Measurements from ENCODE around the gene CHD6.
"Not testable (repeated sequence)": the region's sequence is repeated elsewhere in the genome, so short reads cannot be mapped to it uniquely, and the experiment has no call there.

Gene CHD6

DNA sequence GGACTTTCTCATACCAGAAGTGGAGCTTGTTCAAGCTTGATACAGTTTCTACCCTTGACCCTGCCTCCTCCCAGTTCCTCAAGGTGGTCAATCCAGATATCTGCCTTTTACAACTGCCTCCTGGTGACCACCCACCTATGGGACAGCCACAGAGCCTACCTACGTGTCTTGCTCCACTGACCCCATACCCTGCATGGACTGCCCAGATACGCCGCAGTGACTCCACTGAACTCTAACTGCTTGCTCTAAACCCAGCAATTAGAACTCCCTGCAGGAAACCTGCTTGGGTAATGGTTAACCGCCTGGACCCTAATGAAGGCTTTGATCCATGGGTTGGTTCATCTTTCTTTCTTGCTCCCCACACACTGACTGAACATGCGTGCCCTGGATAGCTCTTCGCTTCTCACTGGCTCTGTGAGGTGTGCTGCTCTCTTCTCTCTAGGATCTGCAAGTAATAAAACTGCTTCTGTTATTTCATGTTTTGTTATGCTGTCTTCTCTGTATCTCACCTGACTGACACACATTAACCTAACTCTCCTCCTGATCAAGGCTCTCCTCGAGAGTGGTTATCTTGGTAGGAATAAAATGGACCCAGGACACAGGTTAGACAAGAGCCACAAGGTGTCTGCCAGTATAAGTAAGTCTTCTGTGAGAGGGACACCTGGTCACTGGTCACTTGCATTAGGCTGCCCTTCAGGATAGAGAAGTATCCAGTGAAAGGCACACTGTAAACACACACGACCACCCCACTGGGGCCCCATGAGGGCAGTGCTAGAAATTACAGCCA is 79.2 kb downstream of the CHD6 start:
- no peak for DNase-seq

DNA sequence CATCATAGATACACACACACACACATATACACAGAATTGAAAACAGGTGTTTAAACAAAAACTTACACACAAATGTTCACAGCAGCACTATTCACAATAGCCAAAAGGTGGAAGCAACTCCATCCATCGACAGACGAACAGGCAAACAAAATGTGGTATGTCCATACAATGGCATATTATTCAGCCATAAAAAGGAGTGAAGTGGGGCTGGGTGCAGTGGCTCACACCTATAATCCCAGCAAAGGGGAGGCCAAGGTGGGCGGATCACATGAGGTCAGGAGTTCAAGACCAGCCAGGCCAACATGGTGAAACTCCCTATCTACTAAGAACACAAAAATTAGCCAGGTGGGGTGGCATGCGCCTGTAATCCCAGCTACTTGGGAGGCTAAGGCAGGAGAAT is 80.3 kb downstream of the CHD6 start:
- DNase-seq: no peak

DNA sequence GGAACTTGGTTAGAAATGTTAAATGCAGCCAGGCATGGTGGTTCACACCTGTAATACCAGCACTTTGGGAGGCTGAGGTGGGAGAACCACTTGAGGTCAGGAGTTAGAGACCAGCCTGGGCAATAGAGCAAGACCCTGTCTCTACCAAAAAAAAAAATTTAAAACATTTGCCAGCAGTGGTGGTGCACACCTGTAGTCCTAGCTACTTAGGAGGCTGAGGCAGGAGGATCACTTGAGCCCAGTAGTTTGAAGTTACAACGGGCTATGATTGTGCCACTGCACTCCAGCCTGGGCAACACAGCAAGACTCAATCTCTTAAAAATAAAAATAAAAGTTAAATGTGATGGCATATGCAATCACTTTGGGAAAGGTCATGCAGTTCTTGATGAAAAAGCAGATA is 82.6 kb downstream of the CHD6 start:
- not testable (repeated sequence) for DNase-seq

DNA sequence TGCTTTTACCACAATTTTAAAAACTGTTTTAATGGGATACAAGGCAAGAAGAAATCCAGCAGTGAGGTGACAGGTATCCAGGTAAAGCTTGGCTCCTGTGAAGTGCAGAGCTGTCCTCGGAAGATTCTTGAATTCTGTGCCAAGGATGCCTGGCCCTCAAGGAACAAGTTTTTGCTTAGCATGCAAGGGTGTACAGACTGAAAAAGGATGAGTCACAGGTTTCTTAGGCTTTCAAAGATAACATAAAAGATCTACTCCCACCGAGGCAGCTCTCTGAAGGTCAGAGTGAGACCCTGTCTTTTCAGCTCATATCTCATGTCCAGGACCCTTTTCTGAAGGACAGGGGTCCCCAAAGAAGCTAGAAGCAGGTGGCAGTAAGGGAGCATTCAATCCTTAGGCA is 83.3 kb downstream of the CHD6 start:
- DNase-seq: peak; percentile 11

DNA sequence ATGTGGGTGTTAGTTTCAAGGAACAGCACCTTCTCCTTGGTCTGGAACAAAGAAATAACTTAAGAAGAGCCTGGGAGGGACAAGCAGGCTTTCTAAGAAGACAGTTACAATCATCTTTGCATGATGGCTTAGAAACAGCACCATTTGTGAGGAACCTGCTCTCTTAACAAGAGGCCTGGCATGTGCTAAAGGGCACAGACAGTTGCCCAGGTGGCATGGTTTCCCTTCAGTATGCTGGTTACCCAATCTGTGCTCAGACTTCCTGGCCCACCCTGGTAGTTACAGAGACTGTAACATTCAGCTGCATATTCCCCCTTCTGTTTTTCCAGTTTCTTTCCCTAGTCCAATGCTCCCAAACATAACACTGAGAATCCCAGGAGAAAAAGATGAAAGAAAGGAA is 84.0 kb downstream of the CHD6 start:
- DNase-seq: no peak

DNA sequence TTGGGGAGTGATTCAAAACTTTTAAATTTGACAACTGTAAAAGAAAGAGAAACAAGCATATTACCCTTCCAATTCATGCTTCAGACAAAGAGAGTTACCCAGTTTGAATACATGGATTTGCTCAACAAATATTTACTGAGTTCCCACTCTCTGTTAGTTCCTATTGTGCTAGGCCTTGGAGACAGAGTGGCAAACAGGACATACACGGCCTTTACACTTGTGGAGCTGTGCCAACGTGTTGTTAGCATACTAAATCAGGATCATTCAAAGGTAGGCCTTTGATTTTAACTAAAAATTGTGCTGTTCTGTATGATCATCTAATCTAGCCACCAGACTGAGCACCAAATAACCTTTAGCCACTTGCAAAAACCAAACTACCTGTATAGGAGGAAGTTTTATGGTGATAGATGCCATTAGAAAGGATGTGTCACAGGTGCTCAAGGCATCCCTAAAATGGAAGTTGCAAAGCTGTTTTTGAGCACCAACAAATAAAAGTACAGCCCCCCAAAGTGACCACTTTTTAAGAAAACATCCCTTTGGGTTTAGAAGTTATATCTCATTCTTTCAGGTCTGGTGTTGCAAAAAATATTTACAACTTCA is 84.5 kb downstream of the CHD6 start:
- no peak for DNase-seq

DNA sequence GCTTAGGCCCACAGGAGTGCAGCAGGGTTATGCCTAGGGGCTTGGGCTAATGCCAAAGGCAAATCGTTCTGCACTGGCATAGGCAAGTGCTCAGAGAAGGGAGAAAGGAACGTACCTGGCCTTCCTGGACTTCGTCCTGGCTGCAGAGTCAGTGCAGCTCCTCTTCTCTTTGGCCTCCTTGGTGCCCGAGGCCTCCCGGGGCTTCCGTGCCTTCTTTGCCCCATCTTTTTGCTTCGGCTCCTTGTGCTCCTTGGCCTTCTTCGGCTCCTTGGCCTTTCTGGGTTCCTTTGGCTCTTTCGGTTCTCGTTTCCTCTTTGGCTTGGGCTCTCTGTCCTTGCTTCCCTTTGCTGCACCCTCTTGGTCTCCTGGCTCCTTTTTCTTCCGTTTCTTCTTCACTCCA is 85.2 kb downstream of the CHD6 start:
- DNase-seq: no peak

DNA sequence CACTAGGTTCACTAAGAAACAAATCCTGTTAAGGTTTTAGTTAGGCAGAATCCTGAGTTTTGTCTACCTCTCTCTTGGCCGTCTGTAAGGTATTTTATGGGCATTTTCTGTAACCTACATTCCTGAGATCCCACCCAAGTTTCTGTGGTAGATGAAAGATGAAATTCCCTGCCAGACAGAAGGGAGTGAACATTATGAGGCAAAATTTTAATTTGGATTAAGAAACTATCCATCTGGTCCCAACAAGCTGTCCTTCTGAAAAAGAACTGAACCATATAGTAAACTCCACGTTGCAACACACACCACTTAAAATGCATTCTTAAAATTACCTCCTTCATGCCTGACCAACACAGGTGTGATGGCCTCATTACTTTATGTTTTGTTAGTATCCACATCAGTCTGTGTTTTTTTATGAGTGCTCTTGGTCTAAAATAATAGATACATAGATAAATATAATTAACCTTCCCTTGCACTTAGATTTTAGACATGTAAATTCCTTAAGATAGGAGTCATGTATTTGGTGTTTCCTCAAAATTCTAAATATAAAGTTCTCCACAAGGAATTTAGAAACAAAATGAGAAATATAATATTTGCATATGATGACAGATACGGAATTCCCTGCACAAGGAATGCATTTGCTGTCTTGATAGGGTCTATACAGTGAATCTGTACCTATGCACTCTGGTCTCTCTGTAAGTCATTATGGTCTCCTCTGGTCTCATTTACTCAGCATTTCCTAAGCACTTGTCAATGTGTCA is 86.5 kb downstream of the CHD6 start:
- peak; percentile 41 for DNase-seq

DNA sequence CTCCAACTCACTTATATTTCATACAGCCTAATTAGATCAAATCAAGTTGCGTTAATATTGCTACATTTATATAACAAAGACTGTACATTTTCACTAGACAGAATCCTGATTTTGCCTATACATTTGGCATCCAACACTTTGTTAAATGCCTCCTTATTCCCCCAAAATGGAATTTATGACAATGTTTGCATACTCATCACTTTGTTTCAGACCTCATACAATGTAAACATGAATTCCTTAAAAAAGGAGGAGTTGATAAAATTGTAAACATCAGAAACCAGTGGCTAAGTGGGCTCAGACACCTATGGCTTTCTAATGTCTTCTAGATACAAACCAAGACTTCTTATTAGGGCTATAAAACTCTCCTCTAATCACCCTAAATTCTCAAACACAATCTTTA is 87.3 kb downstream of the CHD6 start:
- no peak for DNase-seq

DNA sequence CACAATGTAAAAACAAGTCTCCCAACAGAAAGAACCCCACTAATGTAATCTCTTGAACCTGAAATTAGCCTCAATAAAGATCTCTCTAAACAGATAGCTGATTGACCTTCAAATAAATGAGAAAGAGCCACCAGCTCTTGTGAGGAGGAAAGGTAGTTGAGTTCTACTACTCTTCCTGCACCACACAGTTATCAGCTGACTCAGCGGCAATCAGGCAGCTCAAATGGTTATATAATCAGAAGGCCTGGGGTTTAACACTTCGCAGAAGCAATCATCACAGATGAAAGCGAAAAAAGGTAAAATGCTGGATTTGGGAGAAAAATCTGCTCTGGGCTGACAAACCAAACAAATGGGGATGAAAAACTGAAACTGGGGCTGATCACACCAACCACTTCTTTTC is 91.8 kb downstream of the CHD6 start:
- DNase-seq: no peak

DNA sequence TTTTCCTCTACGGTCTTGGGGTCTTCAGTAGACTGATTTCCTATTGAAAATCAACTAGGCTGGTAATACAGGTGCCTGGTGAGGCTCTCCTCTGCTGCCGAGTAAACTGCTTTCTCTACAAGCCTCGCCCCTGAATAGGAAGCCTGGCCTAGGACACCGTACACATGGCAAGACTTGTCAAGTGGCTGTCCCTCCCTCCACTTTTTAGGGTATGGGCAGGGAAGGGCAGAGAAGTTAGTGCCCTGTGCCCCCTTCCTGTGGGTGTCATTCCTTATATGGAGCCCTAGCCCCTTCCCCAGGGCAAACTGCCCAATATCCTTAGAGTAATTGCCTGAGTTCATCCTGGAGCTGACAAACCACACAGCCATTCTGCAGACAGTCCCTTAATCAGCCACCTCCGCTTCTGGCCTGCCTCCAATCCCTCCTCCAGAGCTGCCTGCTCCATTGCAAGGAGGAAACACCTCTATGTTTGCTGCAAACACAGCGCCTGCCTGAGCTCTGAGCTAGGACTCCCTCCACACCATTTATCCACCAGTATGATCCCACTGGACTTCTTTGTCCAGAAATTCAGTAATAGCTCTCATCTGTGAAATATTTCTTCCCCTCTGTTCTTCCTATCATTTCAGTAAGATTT is 93.1 kb downstream of the CHD6 start:
- DNase-seq: no peak

DNA sequence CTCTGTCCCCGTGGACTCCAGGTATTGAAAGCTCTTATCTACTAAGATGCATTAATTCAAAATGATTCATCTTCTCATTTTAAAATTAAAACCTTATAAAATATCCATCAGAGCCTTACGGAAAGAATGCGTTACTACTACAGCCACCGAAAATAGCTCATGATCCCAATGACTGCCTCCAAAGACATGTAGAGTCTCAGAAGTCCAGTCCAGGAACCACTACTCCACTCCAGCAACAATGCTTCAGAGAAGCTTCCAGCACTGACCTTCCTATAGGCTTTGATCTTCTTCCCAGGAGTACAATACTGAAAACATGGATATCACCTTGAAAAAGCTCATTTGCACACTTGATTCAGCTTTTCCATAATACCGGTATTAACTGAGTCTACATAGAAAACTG is 94.3 kb downstream of the CHD6 start:
- DNase-seq: no peak

DNA sequence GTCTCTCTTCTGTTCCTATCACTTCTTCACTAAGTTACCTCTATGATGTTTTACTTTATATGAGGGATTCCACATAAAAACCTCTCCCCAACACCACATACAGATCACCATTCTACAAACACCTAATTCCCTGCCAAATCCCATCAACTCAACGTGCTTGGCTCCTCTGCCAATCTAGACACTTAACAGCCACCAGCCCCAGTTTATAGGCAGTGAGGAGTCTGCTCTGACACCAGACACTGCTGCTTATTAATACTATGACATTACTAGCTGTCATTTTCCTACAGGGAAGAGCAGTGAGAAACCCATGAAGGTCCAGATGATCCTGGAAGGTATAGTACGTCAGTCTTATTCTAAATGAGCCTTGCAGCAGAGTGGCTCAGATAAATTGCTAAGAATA is 104.3 kb downstream of the CHD6 start:
- no peak for DNase-seq

DNA sequence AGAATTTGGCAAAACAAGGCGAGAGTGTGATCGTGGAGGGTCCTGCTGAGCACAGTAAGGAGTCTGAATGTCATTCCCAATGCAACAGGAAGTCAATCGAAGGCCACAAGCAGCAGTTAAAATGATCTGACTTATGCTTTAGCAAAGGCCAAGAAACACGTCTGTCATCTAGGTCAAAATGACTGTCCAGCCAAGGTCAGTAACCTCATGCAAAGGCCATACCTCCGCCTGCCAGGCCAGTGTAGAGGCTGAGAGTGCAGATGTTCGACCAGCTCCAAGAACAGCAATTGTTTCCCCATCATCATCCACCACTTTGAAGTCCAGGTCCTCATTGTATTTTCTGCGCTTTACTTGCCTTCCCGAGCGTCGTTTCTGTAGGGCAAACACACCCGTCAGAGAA is 105.6 kb downstream of the CHD6 start:
- DNase-seq: no peak

DNA sequence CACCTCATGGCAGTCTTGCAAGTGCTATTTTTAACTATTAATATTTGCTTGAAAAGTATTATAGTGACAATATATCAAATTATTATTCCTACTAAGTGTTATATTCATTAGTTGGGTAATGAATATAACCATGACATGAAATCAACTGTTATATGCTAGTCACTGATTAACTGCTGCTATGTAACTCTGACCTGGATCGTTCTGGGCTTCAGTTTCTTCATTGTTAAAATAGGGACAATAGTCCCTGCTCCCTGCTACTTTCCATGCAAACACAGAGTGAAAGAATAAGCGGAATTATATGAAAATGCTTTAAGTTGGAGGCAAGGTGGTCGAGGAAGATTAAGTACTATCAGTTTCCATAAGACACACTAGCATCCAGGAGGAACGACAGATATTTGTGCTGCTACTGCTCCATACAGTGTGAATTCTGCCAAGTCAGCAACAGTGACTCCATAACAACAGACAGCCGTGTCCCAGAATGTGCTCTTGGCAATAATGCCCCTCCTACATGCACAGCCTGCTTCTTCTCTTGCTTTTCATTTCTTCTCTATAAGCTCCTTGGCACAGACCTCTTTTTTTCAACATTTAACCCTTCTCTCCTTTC is 107.2 kb downstream of the CHD6 start:
- DNase-seq: no peak

DNA sequence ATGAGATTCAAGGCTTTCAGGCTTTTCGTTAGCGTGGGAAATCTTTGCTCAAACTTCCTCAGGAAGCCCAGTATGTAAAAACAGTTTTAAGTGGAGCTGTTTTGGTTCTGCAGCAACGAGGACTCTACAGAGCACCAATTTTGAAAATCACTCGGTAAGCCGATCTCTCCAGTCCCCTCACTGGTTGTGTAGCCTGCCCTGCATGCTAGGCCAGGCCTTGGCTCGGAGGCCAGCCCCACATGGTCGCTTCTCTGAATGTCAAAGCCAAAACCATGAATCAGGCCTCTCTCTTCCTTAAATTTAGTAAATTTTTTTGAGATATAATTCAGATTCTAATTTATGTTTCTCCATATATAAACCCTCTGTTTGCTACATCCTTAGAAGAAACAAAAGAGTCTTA is 108.0 kb downstream of the CHD6 start:
- no peak for DNase-seq

DNA sequence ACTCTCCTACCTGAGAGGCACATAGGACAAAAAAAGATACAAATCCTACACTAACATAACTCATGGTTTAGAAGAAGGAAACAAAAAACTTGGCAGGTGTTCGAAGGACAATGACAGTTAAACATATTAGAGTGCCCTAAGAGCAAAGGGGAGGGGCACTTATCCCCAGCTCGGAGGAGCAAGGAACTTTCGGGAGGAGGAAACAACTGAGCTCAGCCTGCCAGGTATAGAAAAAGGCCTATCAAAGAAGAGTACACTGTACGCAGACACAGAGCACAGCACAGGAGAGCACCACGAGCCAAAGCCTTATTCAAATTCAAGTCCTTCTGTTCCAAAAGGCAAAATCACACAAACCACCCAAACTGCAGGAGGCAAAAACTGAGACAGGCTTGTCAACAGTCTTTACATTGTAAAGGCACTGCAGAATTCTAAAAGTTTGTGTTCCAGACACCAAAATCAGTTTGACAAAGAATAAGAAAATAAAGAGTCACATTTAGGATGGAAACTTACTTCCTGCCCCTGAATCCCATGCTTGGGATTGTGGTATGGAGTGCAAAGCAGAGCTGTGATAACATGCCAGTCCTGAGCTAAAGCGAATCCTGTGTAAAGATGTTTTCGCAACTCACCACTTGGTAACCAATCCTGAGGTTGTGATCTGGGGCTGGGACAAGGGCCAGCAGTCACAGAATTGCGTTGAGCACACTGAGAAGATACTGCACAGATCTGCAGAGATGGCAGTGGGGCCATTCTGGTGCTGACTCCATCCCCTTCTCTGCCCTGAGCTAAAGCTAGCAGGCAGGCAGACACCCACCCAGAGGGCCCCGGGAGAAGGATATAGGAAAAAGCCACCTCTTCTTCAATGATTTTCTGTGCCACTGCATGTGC is 108.6 kb downstream of the CHD6 start:
- DNase-seq: peak; percentile 8

DNA sequence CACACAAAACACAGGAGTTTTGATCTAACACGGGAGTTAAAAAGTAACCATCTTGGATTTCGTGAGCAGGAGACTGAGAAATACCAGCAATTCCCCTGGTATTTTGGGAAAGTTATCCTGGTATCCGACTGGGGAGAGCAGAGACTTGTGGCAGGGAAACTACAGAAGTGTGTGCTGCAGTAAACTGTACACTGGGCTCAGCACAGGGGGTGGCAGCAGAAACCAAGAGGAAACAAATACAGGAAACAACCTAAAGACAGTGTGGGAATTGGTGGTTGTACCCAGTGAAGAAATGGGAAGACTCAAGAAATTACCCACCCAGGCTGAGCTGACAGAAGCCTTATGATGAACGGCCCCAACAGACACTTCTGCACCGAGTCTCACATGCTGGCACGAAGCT is 109.8 kb downstream of the CHD6 start:
- DNase-seq: peak; percentile 8

DNA sequence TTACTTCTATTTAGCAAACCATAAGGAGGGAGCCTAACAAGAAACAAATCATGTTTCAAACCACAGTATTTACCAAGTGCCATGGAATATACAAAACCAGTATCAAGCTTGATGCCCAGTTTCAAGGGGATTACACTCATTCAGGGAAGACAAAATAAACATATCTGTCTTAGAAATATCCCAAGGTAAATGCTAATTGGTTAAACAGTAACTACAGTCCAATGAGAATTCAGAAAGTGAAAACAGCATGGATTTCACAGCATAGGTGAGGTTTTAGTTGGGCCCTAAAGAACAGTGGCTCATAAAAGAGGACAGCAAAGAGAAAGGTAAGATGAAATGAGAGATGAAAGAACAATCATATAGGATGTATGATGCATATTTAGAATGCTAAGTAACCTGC is 110.3 kb downstream of the CHD6 start:
- DNase-seq: no peak

DNA sequence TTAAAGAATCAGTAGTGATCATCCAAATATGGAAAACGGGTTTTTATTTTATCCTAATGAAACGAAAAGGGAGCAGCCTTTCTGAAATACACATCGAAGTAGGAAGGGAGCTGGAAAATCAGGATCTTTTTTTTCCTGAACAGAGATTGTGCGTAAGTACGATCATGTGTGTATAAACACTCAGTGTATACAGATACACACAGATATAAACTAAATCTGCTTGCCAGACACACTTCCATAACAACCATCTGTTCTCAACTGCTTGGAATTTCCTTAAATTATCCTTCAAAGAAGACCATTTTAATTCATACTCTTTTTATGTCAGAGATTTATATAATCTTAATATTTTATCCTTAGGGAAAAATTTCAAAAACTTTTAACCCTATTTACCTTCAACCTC is 110.7 kb downstream of the CHD6 start:
- DNase-seq: no peak

DNA sequence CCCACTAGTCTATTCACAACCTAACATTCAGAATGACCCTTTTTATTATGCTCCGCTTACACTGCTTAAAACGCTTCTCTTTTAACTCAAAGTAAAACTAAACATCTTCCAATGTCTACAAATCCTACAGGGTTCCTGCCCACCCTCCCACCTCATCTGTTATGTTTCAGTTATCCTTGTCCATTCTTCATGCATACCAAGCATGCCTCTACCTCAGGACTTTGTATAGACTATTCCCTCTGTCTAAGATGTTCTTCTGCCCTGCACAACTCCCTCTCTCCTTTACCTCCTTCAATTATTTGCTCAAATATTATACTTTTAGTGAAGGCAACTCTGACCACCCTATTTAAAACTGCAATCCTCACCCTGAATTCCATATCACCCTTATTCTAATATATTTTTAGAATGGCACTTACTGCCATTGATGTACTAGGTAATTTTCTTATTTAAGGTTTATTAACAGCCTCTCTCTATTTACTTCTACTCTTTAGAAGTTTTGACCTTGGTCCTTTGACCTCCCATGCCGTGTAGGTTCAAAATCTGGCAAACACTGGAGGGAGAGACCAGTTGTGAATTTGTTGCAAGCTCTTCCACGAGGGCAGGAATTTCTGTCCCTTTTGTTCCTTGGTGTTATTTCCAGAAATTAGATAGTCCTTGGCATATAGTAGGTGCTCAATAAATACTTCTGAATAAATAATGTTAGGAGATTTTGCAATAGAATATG is 111.8 kb downstream of the CHD6 start:
- no peak for DNase-seq
